GM12878 (cell line): ENCODE results near the gene CKAP5.

Experiments used
- CTCF ChIP-seq, 3 experiments: IDR thresholded peaks in 2 of 3; conservative IDR thresholded peaks in 1 of 3; 2 replicates each; pipeline ENCODE4 v1.5.1; 2011; ENCODE audit warnings: low read depth in 3 of 3, low read length in 3 of 3, mild to moderate bottlenecking in 3 of 3, control low read depth in 2 of 3, moderate library complexity in 2 of 3, inconsistent platforms in 1 of 3, mixed read lengths in 1 of 3; ENCODE audit not compliant: control insufficient read depth in 2 of 3, insufficient read depth in 1 of 3; ENCODE audit errors: extremely low read depth in 1 of 3
- EP300 ChIP-seq, 2 experiments: fragments of 150-350 bp in 1 of 2; IDR thresholded peaks; 2 replicates each; pipeline ENCODE4 v1.6.1; 2011 to 2012; ENCODE audit warnings: low read depth in 2 of 2, low read length in 2 of 2, borderline replicate concordance in 1 of 2, improper control_type of control experiment in 1 of 2, inconsistent platforms in 1 of 2; ENCODE audit not compliant: control insufficient read depth in 1 of 2
- EZH2 ChIP-seq: IDR thresholded peaks from 2 replicates; pipeline ENCODE4 v1.6.1; 2012; ENCODE audit warnings: low read depth, mild to moderate bottlenecking, control low read depth, inconsistent platforms, low read length, borderline replicate concordance; ENCODE audit not compliant: control insufficient read depth
- IKZF1 ChIP-seq: fragments of 450-650 bp; conservative IDR thresholded peaks from 2 replicates; pipeline ENCODE4 v1.6.1; 2017; ENCODE audit warnings: antibody characterized with exemption, mild to moderate bottlenecking
- MXI1 ChIP-seq: fragments of 150-350 bp; IDR thresholded peaks from 2 replicates; pipeline ENCODE4 v1.6.1; 2011; ENCODE audit warnings: low read depth, mild to moderate bottlenecking, inconsistent platforms, low read length, improper control_type of control experiment
- PBX3 ChIP-seq: IDR thresholded peaks from 2 replicates; pipeline ENCODE4 v1.6.1; 2011; ENCODE audit warnings: mild to moderate bottlenecking, low read depth, low read length, moderate library complexity; ENCODE audit not compliant: insufficient replicate concordance
- POLR2A ChIP-seq: IDR thresholded peaks from 2 replicates; pipeline ENCODE4 v1.6.1; 2011; ENCODE audit warnings: low read depth, mild to moderate bottlenecking, low read length

GRCh38 chr11:46801694-46802470, 44.2 kb downstream of the CKAP5 start:
- TF ChIP-seq CTCF (IDR thresholded peaks at IDR 0.05 in 2 of 3, conservative IDR thresholded peaks at IDR 0.05 in 1 of 3; ENCODE audit: control insufficient read depth in 2 of 3, extremely low read depth in 1 of 3, insufficient read depth in 1 of 3, low read depth in 3 of 3, low read length in 3 of 3) (no peak), POLR2A (no peak), IKZF1 (no peak), EP300 (IDR thresholded peaks at IDR 0.05; ENCODE audit: borderline replicate concordance in 1 of 2, control insufficient read depth in 1 of 2, low read depth in 2 of 2, low read length in 2 of 2) (no peak), EZH2 (no peak), MXI1 (no peak), PBX3 (no peak)
